HUES64 (cell line): Measurements from ENCODE around the gene ATF6B.

Experiments used
- H3K27ac ChIP-seq: 2 replicates; pipeline ENCODE4 v1.7.0; 2013; ENCODE audit warnings: low read depth, low read length, inconsistent platforms
- H3K27me3 ChIP-seq: 2 replicates; pipeline ENCODE4 v1.6.1; 2013; ENCODE audit warnings: mild to moderate bottlenecking, low read length; ENCODE audit not compliant: insufficient read depth
- H3K36me3 ChIP-seq: 2 replicates; pipeline ENCODE4 v1.6.1; 2013; ENCODE audit warnings: mild to moderate bottlenecking, low read length; ENCODE audit not compliant: insufficient read depth
- H3K4me1 ChIP-seq: 2 replicates; pipeline ENCODE4 v1.6.1; 2013; ENCODE audit warnings: mild to moderate bottlenecking, low read length, moderate library complexity; ENCODE audit not compliant: insufficient read depth
- H3K4me3 ChIP-seq: 2 replicates; pipeline ENCODE4 v1.5.1; 2013; ENCODE audit warnings: mild to moderate bottlenecking, low read length, moderate library complexity
- H3K9ac ChIP-seq: 2 replicates; pipeline ENCODE4 v1.6.1; 2013; ENCODE audit warnings: mild to moderate bottlenecking, low read depth, low read length
- H3K9me3 ChIP-seq: 2 replicates; pipeline ENCODE4 v1.6.1; 2013; ENCODE audit warnings: low read depth, low read length; ENCODE audit not compliant: insufficient read depth
- WGBS: fragments of 150-250, 120-280 bp; methylation state at CpG from one replicate; pipeline ENCODE4 v1.1.7; 2013; ENCODE audit warnings: missing lambda C conversion rate; 5-methylcytosine and 5-hydroxymethylcytosine counted together

The ATF6B gene

GRCh38 chr6:32168807-32169591, 41.0 kb upstream of the ATF6B start:
- H3K4me3 ChIP-seq, result no peak overlapping the region
- no peaks in the 10 kb centered on the region for H3K27me3 ChIP-seq
- peaks cover 6% of the 10 kb centered on the region; the same call in 1 of the 2 replicates for H3K4me1 ChIP-seq
- 91% methylated on average over 11 of the region's 11 CpGs for WGBS
- no peaks in the 10 kb centered on the region for H3K9me3 ChIP-seq
- H3K27ac ChIP-seq, result no peak overlapping the region
- H3K9ac ChIP-seq, result no peak overlapping the region
- H3K36me3 ChIP-seq, result peaks cover 70% of the 10 kb centered on the region

- WGBS, result 81% methylated on average over 2 of the region's 2 CpGs
- Histone ChIP-seq H3K27me3 (no peaks in the 10 kb centered on the region), H3K27ac (no peak overlapping the region), H3K36me3 (peaks cover 66% of the 10 kb centered on the region), H3K4me1 (peaks cover 2% of the 10 kb centered on the region; the same call in 1 of the 2 replicates), H3K9ac (no peak overlapping the region), H3K9me3 (no peaks in the 10 kb centered on the region), H3K4me3 (no peak overlapping the region)
Observed at GRCh38 chr6:32168350-32168749, 40.3 kb upstream of the ATF6B start.

- no peak overlapping the region for H3K9ac ChIP-seq
- WGBS, result 85% methylated on average over 6 of the region's 6 CpGs
- H3K4me1 ChIP-seq, result no peaks in the 10 kb centered on the region
- no peaks in the 10 kb centered on the region for H3K27me3 ChIP-seq
- H3K9me3 ChIP-seq, result no peaks in the 10 kb centered on the region
- H3K36me3 ChIP-seq, result peaks cover 70% of the 10 kb centered on the region
- 0 out of 2 replicates have a peak overlapping the region, but pooled peaks have one; percentile 58 for H3K27ac ChIP-seq
- no peak overlapping the region for H3K4me3 ChIP-seq
Observed at GRCh38 chr6:32167761-32168262, 39.8 kb upstream of the ATF6B start.

- no peak overlapping the region for H3K9ac ChIP-seq
- 91% methylated on average over 32 of the region's 32 CpGs for WGBS
- no peak overlapping the region for H3K4me3 ChIP-seq
- H3K27ac ChIP-seq, result peak overlapping the region; percentile 58; the same call in 1 of the 2 replicates
- H3K27me3 ChIP-seq, result no peaks in the 10 kb centered on the region
- no peaks in the 10 kb centered on the region for H3K9me3 ChIP-seq
- no peaks in the 10 kb centered on the region for H3K4me1 ChIP-seq
- H3K36me3 ChIP-seq, result peaks cover 71% of the 10 kb centered on the region
Observed at GRCh38 chr6:32167154-32167760, 39.2 kb upstream of the ATF6B start.

- Histone ChIP-seq H3K9ac (no peak overlapping the region), H3K4me3 (no peak overlapping the region), H3K9me3 (no peaks in the 10 kb centered on the region), H3K27me3 (no peaks in the 10 kb centered on the region), H3K4me1 (no peaks in the 10 kb centered on the region), H3K27ac (peak overlapping the region; percentile 41; the same call in 1 of the 2 replicates), H3K36me3 (peaks cover 68% of the 10 kb centered on the region)
- WGBS, result 90% methylated on average over 30 of the region's 30 CpGs
Observed at GRCh38 chr6:32166411-32167061, 38.5 kb upstream of the ATF6B start.

GRCh38 chr6:32164295-32164694, 36.2 kb upstream of the ATF6B start, which contains the start of gene EGFL8:
EGFL8 (plus strand) TSS chr6:32164595; CDS start chr6:32166166, 1,571 bp downstream.
- Histone ChIP-seq H3K4me1 (no peaks in the 10 kb centered on the region), H3K9me3 (no peaks in the 10 kb centered on the region), H3K4me3 (no peak within 1 kb of the TSS), H3K27me3 (no peaks in the 10 kb centered on the region), H3K27ac (peak within 1 kb of the TSS; percentile 25; the same call in 1 of the 2 replicates), H3K9ac (0 out of 2 replicates have a peak within 1 kb of the TSS, but pooled peaks have one; percentile 26), H3K36me3 (peaks cover 46% of the 10 kb centered on the region)

- H3K27ac ChIP-seq, result peak overlapping the region; percentile 25; the same call in 1 of the 2 replicates
- H3K4me3 ChIP-seq, result no peak overlapping the region
- no peaks in the 10 kb centered on the region for H3K4me1 ChIP-seq
- H3K9me3 ChIP-seq, result no peaks in the 10 kb centered on the region
- 0 out of 2 replicates have a peak overlapping the region, but pooled peaks have one; percentile 26 for H3K9ac ChIP-seq
- H3K27me3 ChIP-seq, result no peaks in the 10 kb centered on the region
- WGBS, result 90% methylated on average over 7 of the region's 7 CpGs
- peaks cover 44% of the 10 kb centered on the region for H3K36me3 ChIP-seq
Observed at GRCh38 chr6:32163559-32164258, 35.7 kb upstream of the ATF6B start.

GRCh38 chr6:32158052-32158451, 30.0 kb upstream of the ATF6B start:
- H3K9me3 ChIP-seq, result no peaks in the 10 kb centered on the region
- no peak overlapping the region for H3K4me3 ChIP-seq
- no peaks in the 10 kb centered on the region for H3K4me1 ChIP-seq
- no peaks in the 10 kb centered on the region for H3K27me3 ChIP-seq
- H3K27ac ChIP-seq, result no peak overlapping the region
- H3K9ac ChIP-seq, result no peak overlapping the region
- peaks cover 39% of the 10 kb centered on the region for H3K36me3 ChIP-seq

GRCh38 chr6:32156891-32157290, 28.8 kb upstream of the ATF6B start:
- Histone ChIP-seq H3K4me3 (no peak overlapping the region), H3K9ac (no peak overlapping the region), H3K27ac (no peak overlapping the region), H3K36me3 (peaks cover 32% of the 10 kb centered on the region), H3K27me3 (peaks cover 8% of the 10 kb centered on the region), H3K9me3 (no peaks in the 10 kb centered on the region), H3K4me1 (peaks cover 8% of the 10 kb centered on the region)
- 95% methylated on average over 7 of the region's 9 CpGs for WGBS

GRCh38 chr6:32154514-32155161, 26.6 kb upstream of the ATF6B start:
- H3K9me3 ChIP-seq, result no peaks in the 10 kb centered on the region
- peaks cover 24% of the 10 kb centered on the region for H3K27me3 ChIP-seq
- WGBS, result 19% methylated on average over 31 of the region's 34 CpGs
- H3K27ac ChIP-seq, result peak overlapping the region; percentile 92; the same call in 1 of the 2 replicates
- H3K4me3 ChIP-seq, result peak overlapping the region; percentile 92
- peak overlapping the region; percentile 87 for H3K9ac ChIP-seq
- H3K36me3 ChIP-seq, result peaks cover 32% of the 10 kb centered on the region
- H3K4me1 ChIP-seq, result peaks cover 8% of the 10 kb centered on the region
